B cell (primary cell): Measurements from ENCODE around the gene CEP95.
A peak's percentile ranks its signal among the peaks of the same experiment; 100 is the strongest.

ENCODE experiments used
- EZH2 ChIP-seq: IDR thresholded peaks from 2 replicates; pipeline ENCODE4 v1.6.1; 2012; ENCODE audit warnings: borderline replicate concordance, low read depth, mild to moderate bottlenecking, moderate library complexity, low read length; ENCODE audit not compliant: insufficient read depth, poor library complexity, severe bottlenecking
- TF ChIP-seq, protein P1 (sequence below): fragments of 200-600 bp; IDR thresholded peaks from one replicate; pipeline ENCODE4 v1.8.0; 2022; ENCODE audit warnings: antibody characterized with exemption, mild to moderate bottlenecking

DNA sequence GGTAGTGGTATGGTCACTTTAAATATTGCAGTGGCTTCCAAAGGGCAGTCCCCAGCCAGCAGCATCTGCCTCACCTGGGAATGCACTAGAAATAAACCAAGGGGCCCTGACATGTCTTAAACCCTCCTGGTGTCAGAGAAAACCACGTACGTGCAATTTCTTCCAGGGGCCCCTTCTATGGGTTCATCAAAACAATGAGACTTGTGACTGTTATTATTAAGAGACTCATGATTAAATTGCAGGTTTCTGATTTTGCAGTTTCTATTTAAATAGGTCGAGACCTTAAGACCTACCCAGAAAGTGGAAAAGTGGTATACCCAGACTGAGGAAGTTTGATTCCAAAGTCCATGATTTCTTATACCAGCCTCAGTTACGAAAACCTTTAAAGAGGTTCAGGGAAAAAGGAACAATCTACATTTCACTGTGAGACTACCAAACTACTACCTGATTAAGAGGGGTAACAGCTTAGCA is 9.2 kb upstream of the CEP95 start:
- TF ChIP-seq, protein P1, sequence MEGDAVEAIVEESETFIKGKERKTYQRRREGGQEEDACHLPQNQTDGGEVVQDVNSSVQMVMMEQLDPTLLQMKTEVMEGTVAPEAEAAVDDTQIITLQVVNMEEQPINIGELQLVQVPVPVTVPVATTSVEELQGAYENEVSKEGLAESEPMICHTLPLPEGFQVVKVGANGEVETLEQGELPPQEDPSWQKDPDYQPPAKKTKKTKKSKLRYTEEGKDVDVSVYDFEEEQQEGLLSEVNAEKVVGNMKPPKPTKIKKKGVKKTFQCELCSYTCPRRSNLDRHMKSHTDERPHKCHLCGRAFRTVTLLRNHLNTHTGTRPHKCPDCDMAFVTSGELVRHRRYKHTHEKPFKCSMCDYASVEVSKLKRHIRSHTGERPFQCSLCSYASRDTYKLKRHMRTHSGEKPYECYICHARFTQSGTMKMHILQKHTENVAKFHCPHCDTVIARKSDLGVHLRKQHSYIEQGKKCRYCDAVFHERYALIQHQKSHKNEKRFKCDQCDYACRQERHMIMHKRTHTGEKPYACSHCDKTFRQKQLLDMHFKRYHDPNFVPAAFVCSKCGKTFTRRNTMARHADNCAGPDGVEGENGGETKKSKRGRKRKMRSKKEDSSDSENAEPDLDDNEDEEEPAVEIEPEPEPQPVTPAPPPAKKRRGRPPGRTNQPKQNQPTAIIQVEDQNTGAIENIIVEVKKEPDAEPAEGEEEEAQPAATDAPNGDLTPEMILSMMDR = peak; percentile 32
- no peak for TF ChIP-seq EZH2
